GM19468 (cell line): ENCODE data around the gene SFTPB.
"Not testable (repeated sequence)": the region's sequence is repeated elsewhere in the genome, so short reads cannot be mapped to it uniquely, and the experiment has no call there.

Experiments
- ATAC-seq: cut with Tn5 transposase; IDR thresholded peaks from one replicate; pipeline ENCODE4 v1.9.1; 2021; ENCODE audit warnings: mild to moderate bottlenecking, moderate library complexity, moderate number of reproducible peaks; ENCODE audit not compliant: unreplicated experiment; ENCODE audit errors: extremely low read depth

SFTPB gene

DNA sequence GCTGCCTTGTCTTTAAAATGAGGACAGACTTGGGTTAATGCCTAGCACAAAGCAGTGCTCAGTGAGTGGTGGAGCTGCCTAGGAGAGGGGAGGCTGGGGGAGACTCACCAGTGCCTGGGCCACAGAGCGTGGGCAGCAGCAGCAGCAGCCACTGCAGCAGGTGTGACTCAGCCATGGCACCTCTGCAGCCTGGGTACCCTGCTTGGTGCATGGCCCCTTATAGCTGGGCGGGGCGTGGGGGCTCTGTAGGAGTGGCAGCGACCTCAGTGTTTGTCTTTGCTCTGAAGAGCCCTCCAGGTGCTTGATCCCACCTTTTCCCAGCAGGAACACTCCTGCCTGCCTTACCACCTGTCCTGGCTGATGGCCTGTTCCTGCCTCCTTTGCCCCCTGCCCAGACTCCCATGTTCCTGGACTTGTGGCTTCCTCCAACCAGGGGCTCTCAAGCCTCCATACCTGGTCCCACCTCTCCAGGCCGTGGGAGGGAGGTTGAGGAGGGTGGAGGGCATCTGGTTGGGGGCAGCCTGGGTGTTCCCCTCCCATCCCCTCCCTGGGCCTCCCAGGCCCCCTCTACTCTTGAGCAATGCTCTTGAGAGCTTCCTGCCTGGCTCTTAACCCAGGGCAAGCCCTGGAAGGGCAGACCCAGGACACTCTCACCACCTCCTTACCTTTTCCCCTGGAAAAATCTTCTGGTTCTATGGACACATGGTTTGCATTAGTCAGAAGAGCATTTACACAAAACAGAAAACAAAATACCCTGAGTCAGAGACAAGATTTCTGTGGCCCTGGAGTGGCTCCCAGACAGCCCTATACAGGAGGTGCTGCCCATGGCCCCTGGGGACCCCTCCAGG is at the start of gene SFTPB:
TSS of gene SFTPB (minus strand) at position 191 of the 848 bp plus-strand sequence. CDS start at position 175, 16 bp downstream.
- ATAC-seq = no peak

DNA sequence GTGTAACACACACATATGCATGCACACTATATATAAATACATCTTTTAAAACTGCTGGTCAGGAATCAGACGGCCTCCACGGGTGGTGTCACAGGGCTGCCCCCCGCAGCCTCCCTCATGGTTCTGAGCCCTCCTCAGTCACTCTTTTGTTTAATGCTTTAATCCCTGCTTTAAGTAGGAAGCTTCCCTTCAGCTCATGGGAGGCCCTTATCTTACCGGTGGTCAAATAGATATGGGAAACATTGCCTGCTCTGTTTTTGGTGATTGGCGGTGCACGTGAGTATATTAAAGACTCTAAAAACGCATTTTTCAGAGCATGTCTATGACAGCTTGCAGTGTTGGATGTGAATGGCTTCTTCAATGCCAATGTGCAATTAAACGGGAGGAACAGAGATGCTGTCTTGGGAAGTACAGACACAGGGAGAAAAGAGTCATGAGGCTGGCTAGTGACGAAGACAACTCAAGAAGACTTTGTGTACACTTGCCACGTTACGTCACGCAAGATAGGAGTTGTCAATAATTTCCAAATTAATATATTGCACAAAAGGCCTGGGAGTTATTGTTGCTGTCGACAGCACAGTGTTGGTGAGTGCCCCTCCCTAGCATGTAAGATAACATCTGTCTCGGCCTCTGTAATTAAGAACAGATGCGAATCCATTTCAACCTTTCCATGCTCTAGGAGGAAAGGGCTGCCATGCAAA is 49.5 kb upstream of the SFTPB start:
- no peak for ATAC-seq

DNA sequence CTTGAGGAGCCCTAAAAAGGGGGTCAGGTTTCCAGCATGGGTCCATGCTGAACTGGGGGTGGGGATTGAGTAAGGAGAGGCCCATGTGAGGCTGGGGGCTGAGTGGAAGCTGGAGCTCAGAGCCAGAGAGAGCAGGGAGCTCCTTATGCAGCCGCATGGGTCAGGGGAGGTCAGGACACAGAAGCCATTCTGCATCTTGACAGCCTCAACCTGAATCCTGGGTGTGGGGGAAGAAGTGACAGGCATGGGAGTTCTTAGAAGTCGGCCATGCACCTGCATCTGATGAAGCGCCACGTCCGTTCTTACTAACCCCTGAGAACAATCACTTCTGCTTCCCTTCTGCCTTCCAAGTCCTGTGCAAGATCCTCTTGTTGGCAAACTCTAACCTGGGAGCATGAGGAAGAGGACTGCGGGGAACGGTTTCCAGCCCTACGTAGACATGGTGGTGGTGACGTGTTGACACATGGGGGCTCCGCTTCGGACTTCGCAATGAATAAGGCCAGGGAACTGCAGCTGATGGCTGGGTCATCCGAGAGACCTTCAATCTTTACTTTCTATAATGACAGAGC is 48.4 kb upstream of the SFTPB start:
- ATAC-seq = no peak

DNA sequence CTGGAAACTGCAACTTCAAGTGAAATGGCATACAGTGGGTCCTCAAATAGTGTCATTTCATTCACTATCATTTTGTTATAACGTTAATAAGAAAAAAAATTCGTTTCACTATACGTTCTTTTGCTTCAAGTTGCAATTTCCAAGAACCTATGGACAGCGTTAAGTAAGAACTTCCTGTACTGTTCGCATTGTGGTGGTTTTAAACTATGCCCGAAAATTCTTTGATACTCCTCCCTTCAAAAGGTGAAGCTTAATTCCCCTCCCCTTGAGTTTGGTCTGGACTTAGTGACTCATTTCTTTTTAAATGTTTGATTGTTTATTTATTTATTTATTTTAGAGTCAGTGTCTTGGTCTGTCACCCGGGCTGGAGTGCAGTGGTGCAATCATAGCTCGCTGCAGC is 46.8 kb upstream of the SFTPB start:
- no peak for ATAC-seq

DNA sequence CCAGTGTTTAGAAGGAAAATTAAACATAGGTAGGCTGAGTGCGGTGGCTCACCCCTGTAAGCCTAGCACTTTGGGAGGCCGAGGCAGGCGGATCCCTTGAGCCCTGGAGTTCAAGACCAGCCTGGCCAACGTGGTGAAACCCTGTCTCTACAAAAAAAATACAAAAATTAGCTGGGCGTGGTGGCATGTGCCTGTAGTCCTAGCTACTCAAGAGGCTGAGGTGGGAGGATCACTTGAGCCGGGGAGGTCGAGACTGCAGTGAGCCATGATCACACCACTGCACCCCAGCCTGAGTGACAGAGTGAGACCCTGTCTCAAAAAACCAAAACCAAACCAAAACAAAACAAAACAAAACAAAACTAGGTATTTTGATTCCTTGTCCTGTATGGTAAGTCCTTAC is 46.4 kb upstream of the SFTPB start:
- not testable (repeated sequence) for ATAC-seq

DNA sequence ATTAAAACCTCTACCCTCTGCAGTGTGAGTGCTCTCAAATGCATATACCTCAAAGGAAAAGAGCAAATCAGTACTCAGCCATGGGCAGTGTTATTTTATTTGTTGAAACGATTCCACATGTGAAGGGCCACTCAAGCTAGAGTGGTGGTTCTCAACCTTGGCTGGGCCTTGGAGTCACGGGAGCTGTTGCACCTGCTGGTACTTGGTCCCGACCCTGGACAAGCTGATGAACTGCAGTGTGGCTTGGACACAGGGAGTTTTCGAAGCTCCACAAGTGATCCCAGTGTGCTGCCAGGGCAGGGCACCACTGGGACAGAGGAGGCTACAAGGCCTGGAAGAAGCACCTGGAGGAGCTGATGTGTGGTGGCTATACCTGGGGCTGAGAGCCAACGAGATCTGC is 45.8 kb upstream of the SFTPB start:
- ATAC-seq = no peak

DNA sequence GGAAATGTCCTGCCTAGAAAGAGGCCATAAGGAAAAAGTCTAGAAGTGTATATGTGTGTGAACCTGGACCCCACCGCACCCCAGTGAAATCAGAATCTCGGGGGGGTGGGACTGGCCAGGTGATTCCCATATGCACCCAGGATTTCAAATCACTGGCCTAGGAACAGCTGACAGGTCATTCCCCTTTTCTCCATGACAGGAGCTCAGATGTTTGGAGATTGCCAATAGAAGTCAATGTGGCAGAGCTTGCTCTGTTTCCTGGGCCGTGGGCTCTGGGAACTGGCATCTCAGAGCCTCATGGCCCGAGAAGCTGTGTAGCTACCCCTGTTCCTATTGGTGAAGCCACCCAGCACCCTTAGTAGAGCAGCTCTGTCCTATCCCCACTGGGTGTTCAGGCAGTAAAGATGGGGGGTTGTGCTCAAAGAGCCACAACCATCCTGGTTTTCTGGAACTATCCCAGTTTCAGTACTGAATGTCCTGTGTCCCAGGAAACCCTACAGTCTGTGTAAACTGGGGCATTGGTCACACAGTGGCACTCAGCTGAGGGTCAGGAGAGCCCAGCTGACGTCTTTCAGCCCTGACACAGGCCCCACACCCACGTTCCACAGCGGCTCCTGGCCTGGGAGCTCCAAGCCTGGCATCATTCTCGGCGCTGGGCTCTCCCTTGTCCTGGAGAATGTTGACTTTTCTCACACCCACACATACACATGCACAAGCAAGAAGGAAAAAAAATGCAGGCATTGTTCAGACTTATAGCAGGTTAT is 45.0 kb upstream of the SFTPB start:
- no peak for ATAC-seq

DNA sequence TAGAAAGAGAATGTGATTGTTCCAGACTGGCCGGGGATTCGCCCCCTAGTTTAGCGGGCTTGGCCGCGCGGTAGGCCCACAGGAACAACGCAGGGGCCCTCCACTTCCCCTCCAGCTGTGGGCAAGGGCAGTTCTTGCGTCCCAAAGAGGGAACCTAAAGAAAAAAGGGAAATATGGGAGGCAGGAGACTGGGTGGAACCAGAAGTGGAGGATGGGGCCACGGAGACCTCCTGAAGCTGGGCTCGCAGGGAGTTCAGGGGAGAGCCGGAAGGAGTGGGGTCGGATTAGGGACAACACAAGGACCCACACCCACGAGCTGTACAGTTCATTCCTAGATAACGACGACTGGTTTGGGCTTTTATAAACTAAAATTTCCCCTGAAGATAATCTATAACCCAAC is 44.3 kb upstream of the SFTPB start:
- no peak for ATAC-seq

DNA sequence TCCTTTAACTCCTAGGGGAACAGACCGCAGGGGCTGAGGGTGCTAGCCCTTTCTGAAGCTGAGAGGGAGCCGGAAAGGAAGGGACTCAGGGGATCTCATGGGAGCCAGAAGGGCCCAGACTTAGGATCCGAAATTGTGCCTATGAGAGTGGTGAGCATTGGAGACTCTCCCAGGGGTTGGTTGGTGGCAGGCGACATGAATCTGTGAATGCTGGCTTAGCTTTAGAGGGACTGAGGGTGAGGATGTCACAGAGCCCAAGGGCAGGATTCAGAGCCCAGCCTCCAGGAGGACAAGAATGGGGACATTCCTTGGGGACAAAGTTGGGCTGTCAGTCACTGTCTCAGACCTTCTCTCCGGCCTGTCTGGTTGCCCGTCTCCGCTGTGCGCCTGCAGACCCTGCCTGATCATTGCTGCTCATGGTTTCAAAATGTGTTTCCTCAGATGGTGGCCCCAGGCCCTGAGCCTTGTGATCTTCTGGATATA is 43.6 kb upstream of the SFTPB start:
- no peak for ATAC-seq

DNA sequence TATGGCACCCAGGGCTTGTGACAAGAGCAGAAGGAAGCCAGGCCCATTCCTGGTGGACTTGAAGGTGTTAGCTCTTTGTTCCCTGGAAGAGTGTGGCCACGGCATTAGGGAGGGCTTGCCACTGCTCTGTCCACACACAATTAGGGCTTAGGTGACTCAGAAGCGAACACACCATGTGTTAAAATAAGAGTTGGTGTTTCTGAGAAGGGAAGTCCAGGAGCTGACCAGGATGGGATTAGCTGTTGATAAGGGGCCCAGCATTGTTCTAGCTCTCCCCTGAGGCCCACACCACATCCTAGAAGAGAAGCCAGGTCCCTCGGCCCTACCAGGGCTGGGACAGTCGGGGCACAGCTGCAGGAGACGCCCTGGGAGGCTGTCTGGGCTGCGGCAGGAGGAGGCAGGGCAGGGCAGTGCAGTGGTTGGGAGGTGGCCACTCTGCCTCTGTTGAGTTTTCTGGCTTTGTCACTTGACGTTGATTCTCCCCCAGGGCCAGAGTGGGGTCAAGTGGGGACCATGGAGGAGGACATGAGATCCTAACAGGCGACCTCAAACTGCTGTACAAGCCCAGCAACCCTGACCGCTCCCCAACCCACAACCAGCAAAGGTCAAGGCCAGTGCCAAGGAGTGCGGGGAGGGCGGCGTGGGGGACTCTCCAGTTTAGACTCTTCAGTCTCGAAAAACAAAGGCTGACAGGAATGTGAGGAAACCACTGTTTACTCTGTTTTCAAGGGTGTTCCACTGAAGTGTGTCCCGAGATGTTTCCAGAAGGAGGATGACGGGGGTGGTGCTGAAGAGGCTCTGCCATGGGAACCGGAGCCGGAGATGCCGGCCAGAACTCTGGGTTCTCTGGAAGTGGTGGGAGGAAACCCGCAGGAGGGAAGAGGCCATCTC is 42.9 kb upstream of the SFTPB start:
- ATAC-seq = no peak

DNA sequence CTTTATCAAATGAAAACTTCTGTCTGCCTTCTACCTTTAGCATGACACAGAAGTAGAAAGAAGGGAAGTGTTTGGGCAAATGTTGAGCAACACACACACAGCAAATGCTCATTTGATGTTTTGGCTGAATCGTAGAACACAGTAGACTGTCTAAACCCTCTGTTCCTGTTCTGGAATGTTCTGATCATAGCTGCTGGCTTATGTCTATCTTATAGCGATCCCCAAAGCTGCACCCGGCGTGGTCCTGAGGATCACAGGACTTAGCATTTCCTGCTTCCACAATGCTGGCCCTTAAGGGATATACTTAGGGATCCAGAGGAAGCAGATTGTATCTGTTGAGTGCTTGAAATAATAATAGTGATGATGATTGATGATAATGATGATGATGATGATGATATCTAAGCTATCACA is 41.4 kb upstream of the SFTPB start:
- no peak for ATAC-seq

DNA sequence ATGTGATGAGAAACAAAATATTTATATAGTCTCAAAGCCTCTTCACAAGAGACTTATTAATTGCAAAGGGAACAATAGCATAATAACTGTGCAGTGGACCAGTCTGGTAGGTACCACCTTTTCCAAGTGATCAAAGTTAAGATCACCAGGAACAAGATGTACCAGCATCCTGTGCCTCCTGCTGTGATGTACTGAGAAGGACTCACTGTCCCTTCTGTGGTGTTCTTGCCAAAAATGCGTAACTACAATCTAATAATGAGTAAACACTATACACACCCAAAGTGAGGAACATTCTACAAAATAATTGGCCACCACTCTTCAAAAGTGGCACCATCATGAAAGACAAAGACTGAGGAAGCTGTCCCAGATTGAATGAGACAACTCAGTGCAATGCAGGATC is 40.6 kb upstream of the SFTPB start:
- ATAC-seq = no peak

DNA sequence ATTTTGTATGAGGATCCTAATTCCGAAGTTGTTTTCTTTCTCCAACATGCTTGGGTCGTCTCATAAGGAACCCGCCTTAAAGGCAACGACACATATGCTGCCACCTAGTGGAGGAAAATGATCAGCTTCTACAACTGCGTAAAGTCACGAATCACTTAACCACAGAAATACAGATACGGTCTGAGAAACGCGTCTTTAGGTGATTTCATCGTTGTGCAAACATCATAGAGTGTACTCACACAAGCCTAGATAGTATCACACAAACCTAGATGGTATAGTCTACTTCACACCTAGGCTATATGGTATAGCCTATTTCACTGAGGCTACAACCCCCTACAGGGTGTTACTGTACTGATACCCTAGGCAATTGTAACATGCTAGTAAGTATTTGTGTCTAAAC is 39.3 kb upstream of the SFTPB start:
- ATAC-seq = peak; percentile 52

DNA sequence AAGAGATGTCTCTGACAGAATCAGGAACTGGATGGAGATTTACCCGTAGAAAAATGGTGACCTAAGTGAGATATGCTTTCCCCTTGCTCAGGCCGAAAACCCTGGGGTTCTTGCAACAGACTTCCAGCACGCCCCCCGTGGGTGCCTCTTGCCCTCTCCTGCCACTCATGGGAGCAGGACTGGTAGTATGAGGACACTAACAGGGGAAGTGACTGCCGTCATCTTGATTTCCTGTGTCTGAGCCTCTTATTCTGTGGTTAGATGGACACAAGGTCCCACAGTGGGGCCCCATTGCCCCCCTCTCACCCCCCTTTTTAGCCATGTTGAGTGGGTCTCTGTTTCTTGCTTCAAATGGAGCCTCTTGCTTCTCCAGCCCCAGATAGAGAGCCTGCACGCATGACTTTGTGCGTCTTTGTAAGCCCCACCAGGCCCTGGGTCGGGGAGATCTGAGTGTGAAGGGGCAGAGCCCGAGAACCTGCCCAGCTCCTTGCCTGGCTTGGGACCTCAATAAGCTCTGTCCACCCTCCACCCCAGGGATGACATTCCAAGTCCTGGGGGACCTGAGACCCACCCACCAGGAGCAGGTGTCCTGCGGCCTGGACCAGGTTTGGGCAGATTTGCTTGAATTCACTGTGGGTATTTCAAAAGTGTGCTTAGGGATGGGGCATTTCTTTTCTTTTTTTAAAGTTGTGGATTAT is 38.7 kb upstream of the SFTPB start:
- no peak for ATAC-seq

DNA sequence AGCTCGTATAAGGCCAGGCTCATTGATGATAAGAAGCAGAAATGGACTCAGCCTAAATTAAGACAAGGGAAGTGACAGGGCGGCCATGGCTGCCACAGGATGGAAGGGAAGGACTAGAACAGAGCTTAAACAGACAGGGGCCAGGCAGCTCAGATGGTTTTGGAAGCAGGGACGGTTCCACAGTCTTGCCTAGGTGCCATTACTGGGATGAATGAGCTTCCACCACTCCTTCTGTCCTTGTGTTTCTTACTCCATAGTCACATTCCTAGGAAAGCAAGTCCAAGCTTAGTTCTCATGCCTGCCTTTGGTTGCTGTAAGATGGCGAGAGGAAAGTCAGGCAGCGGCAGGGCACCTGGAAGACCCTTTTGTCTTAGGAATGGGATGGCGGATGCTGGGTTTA is 38.1 kb upstream of the SFTPB start:
- ATAC-seq = no peak

DNA sequence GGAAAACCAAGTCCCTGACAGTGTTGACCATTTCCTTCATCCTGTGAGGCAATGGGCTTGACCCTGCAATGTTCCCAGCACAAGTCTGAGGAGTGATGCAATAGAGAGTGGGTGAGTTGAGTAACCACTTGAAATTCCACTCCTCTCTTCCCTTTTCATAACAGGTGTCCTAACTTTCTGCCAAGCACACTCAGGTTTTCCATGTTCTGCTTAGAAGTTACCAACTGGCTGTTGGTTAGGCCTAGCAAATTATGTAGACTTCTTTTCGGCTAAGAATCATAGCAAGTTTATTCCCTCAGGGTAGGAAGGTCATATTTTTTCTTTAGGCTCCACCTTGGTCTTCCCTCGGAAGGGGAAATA is 37.7 kb upstream of the SFTPB start:
- ATAC-seq = no peak

DNA sequence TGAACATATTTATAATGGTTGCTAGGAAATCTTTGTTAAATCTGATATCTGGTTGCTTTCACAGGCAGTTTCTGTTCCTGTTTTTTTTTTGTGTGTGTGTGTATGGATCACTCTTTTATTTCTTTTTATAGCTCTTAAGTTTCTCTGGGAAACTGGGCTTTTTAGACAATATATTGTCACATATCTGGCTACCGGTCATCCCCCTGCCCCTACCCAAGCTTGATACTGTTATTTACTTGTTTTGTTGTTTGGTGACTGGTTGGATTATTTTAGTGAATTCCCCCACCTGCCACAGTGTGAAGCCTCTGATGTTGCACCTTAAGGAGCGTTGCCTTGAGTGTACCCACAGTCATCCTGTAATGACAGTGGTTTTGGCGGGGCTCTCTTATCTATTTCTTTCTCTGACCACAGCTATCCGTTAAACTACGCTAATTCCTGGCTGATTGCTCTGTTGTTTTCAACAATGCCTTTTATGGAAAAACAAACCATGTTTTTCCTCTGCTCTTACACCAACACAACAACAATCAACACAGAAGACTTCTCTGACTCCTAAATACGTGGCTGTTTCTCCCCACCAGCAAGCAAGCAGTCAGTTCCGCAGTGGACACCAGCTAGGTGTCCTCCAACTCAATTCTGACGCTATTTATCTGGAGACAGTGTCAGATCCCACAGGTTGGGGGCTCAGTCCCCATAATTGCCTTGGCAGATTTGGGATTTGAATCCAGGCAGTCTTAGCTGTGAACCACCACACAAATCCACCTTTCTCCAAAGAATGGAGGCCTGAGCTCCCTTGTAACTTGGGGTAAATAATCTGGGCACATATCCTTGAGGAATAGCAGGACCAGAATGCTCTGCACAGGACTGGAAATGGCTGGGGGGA is 37.0 kb upstream of the SFTPB start:
- ATAC-seq = no peak

DNA sequence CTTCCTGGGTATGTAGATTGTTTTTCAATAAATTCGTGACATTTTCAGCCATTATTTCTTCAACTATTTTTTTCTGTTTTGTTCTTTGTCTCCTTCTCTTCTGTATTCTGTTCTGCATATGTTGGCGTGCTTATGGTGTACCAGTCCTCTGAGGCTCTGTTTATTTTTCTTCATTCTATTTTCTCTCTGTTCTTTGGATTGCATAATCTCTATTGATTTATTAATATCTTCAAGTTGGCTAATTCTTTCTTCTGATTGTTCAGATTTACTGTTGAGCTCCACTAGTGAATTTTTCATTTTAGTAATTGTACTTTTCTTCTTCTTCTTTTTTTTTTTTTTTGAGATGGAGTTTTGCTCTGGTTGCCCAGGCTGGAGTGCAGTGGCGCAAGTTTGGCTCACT is 36.0 kb upstream of the SFTPB start:
- no peak for ATAC-seq
